Colonic mucosa (tissue), 4 donors: ENCODE results near the gene SYCP1. TPM values are rescaled to one million over a fixed set of nuclear protein-coding genes. Genes with fewer than 3 reads are reported as not detected.
"Not testable (repeated sequence)": the region's sequence is repeated elsewhere in the genome, so short reads cannot be mapped to it uniquely, and the experiment has no call there.

Experiments used
- DNase-seq: peaks from one replicate; pipeline ENCODE4 v3.0.0-alpha.2; 2020
- H3K27ac ChIP-seq: fragments of 200-600 bp; one replicate; pipeline ENCODE4 v1.8.0; 2021
- H3K27me3 ChIP-seq: fragments of 200-600 bp; one replicate; pipeline ENCODE4 v1.8.0; 2021
- H3K36me3 ChIP-seq: fragments of 200-600 bp; one replicate; pipeline ENCODE4 v1.8.0; 2021
- H3K4me1 ChIP-seq: fragments of 200-600 bp; one replicate; pipeline ENCODE4 v1.8.0; 2021; ENCODE audit warnings: mild to moderate bottlenecking
- H3K4me3 ChIP-seq: fragments of 200-600 bp; one replicate; pipeline ENCODE4 v1.8.0; 2021
- H3K9ac ChIP-seq, 2 donors: one replicate each; pipeline ENCODE4 v1.7.0; 2013; ENCODE audit warnings: control low read depth in 2 of 2, low read depth in 2 of 2, low read length in 2 of 2
- H3K9me3 ChIP-seq: fragments of 200-600 bp; one replicate; pipeline ENCODE4 v1.8.0; 2021
- CTCF ChIP-seq: fragments of 200-600 bp; IDR thresholded peaks from one replicate; pipeline ENCODE4 v1.8.0; 2022; ENCODE audit warnings: antibody characterized with exemption, mild to moderate bottlenecking
- intact Hi-C: fragments of 100-400 bp; cut with DNase I; formaldehyde crosslinking; loops from one replicate; pipeline ENCODE4 v1.14.1; 2022
- total RNA-seq, 2 donors: library from RNA; stranded (reverse); fragmentation: NEBNext Ultra II Directional in 1 of 2; extraction: Animal tissue kit (Norgen Biotek cat#: 25700) in 1 of 2; gene quantifications; one replicate each; pipeline ENCODE4 v1.2.1, GENCODE V29; 2021
- donor health status: healthy.
- donor health status: DM: no; HTN: no; CAD: no.
- donor health status: DM: no; HTN: no; CAD: no.

The SYCP1 gene
- total RNA-seq, 2 donors from 2014 or later, result not detected

- no peaks in the 10 kb centered on the region for H3K9me3 ChIP-seq
- DNase-seq, result no peak
- no peak overlapping the region for H3K9ac ChIP-seq
- no peaks in the 10 kb centered on the region for H3K36me3 ChIP-seq
- no peak for TF ChIP-seq CTCF
- no peak overlapping the region for H3K27ac ChIP-seq
- H3K4me1 ChIP-seq, result no peaks in the 10 kb centered on the region
- no peak overlapping the region for H3K4me3 ChIP-seq
- intact Hi-C loops, result no loop called here
- no peaks in the 10 kb centered on the region for H3K27me3 ChIP-seq
Observed at GRCh38 chr1:114997510-114998289, 143.0 kb downstream of the SYCP1 start.

- no peak overlapping the region for H3K27ac ChIP-seq
Observed at GRCh38 chr1:115006191-115006590, 151.5 kb downstream of the SYCP1 start.

GRCh38 chr1:115012006-115012405, 157.3 kb downstream of the SYCP1 start:
- H3K9ac ChIP-seq, result no peak overlapping the region
- no peaks in the 10 kb centered on the region for H3K9me3 ChIP-seq
- no peak for TF ChIP-seq CTCF
- no peak overlapping the region for H3K4me3 ChIP-seq
- H3K27ac ChIP-seq, result no peak overlapping the region
- H3K36me3 ChIP-seq, result no peaks in the 10 kb centered on the region
- DNase-seq, result no peak
- intact Hi-C loops, result no loop called here
- H3K27me3 ChIP-seq, result no peaks in the 10 kb centered on the region
- no peaks in the 10 kb centered on the region for H3K4me1 ChIP-seq

More at GRCh38 chr1:115006191-115006590, 151.5 kb downstream of the SYCP1 start:
- H3K9me3 ChIP-seq, result no peaks in the 10 kb centered on the region
- DNase-seq, result no peak
- H3K36me3 ChIP-seq, result no peaks in the 10 kb centered on the region
- TF ChIP-seq CTCF, result no peak
- no peaks in the 10 kb centered on the region for H3K4me1 ChIP-seq
- intact Hi-C loops, result no loop called here
- H3K27me3 ChIP-seq, result no peaks in the 10 kb centered on the region
- no peak overlapping the region for H3K9ac ChIP-seq
- H3K4me3 ChIP-seq, result no peak overlapping the region

- Histone ChIP-seq H3K27me3 (no peaks in the 10 kb centered on the region), H3K4me1 (no peaks in the 10 kb centered on the region), H3K9ac (no peak overlapping the region), H3K27ac (no peak overlapping the region), H3K36me3 (no peaks in the 10 kb centered on the region), H3K9me3 (no peaks in the 10 kb centered on the region), H3K4me3 (no peak overlapping the region)
- intact Hi-C loops, result no loop called here
- no peak for TF ChIP-seq CTCF
- DNase-seq, result no peak
Observed at GRCh38 chr1:115012434-115012833, 157.8 kb downstream of the SYCP1 start.

DNA sequence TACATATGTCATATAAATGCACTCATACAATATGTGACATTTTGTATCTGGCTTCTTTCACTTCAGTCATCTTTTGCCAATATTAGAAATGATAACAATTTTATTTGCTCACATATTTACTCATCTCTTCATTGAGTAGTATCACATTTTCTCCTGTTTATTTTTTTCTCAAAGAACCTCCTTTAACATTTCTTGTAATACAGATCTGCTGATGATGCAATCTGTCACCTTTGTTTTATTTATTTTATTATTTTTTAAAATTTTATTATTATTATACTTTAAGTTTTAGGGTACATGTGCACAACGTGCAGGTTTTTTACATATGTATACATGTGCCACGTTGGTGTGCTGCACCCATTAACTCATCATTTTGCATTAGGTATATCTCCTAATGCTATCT, 159.1 kb downstream of the SYCP1 start:
- no peak for TF ChIP-seq CTCF
- intact Hi-C loops, result no loop called here
- H3K4me3 ChIP-seq, result no peak overlapping the region

DNA sequence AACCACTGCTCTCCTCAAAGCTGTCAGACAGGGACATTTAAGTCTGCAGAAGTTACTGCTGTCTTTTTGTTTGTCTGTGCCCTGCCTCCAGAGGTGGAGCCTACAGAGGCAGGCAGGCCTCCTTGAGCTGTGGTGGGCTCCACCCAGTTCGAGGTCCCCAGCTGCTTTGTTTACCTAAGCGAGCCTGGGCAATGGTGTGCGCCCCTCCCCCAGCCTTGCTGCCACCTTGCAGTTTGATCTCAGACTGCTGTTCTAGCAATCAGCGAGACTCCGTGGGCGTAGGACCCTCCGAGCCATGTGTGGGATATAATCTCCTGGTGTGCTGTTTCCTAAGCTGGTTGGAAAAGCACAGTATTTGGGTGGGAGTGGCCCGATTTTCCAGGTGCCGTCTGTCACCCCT, 164.9 kb downstream of the SYCP1 start:
- H3K9ac ChIP-seq, H3K27me3 ChIP-seq, H3K27ac ChIP-seq, H3K9me3 ChIP-seq, intact Hi-C loops, DNase-seq, H3K4me1 ChIP-seq, H3K36me3 ChIP-seq, H3K4me3 ChIP-seq: not testable (repeated sequence)

More for the DNA sequence above, 159.1 kb downstream of the SYCP1 start:
- Histone ChIP-seq H3K9me3 (no peaks in the 10 kb centered on the region), H3K27me3 (no peaks in the 10 kb centered on the region), H3K4me1 (no peaks in the 10 kb centered on the region), H3K36me3 (no peaks in the 10 kb centered on the region), H3K27ac (no peak overlapping the region), H3K9ac (no peak overlapping the region)
- no peak for DNase-seq
